Panc1 (cell line): ENCODE results near the gene LIPC. TPM values are rescaled to one million over a fixed set of nuclear protein-coding genes. Genes with fewer than 3 reads are reported as not detected.

Experiments used
- ATAC-seq: fragments of 200-7000 bp; cut with Tn5 transposase; 2 replicates; pipeline ENCODE4 v1.9.1; 2020; ENCODE audit warnings: mild to moderate bottlenecking, moderate library complexity
- BruUV-seq: library from RNA; stranded (reverse); fragments of 400-500 nt; replicated peaks from 2 replicates; lab custom pipeline; 2021; lab: Mats Ljungman, UMichigan
- CTCF ChIA-PET: fragments of 300-600 bp; sonication (Branson Sonifier 250); formaldehyde crosslinking; loops from one replicate; lab custom pipeline; 2022; ENCODE audit warnings: antibody characterized with exemption; lab: Charles Lee
- POLR2A ChIA-PET: fragments of 300-600 bp; sonication (Branson Sonifier 250); formaldehyde crosslinking; loops from one replicate; lab custom pipeline; 2022; ENCODE audit warnings: antibody characterized with exemption; lab: Charles Lee
- DNase-seq: peaks from one replicate; pipeline ENCODE4 v3.0.0-alpha.2; 2010; ENCODE audit warnings: low read depth, low spot score
- H3K27ac ChIP-seq: 2 replicates; pipeline ENCODE4 v1.5.1; 2011; ENCODE audit warnings: mild to moderate bottlenecking, low read length, inconsistent platforms
- H3K27me3 ChIP-seq: fragments of 200-500 bp; sonication (Bioruptor generic); 2 replicates; pipeline ENCODE4 v1.6.0; 2014; ENCODE audit warnings: low read length, inconsistent platforms; ENCODE audit not compliant: control insufficient read depth, insufficient read depth
- H3K36me3 ChIP-seq: fragments of 200-500 bp; sonication (Bioruptor generic); 2 replicates; pipeline ENCODE4 v1.5.1; 2014; ENCODE audit warnings: inconsistent platforms, mild to moderate bottlenecking, low read length, moderate library complexity; ENCODE audit not compliant: control insufficient read depth, insufficient read depth
- H3K4me1 ChIP-seq: 2 replicates; pipeline ENCODE4 v1.5.1; 2011; ENCODE audit warnings: inconsistent platforms, mild to moderate bottlenecking, low read length, moderate library complexity; ENCODE audit not compliant: control insufficient read depth, insufficient read depth
- H3K4me3 ChIP-seq, 2 experiments: 2 replicates each; pipeline ENCODE4 v1.5.1; 2011 to 2012; ENCODE audit warnings: low read depth in 2 of 2, low read length in 2 of 2, mild to moderate bottlenecking in 2 of 2, inconsistent platforms in 1 of 2, moderate library complexity in 1 of 2
- H3K9me3 ChIP-seq: fragments of 200-500 bp; sonication (Bioruptor generic); 2 replicates; pipeline ENCODE4 v1.5.1; 2014; ENCODE audit warnings: low read depth, mild to moderate bottlenecking, inconsistent platforms, low read length, moderate library complexity; ENCODE audit not compliant: control insufficient read depth, insufficient read depth
- POLR2AphosphoS5 ChIP-seq: IDR thresholded peaks from 2 replicates; pipeline ENCODE4 v1.6.1; 2012; ENCODE audit warnings: mild to moderate bottlenecking, low read depth, low read length, moderate library complexity
- REST ChIP-seq, 2 experiments: IDR thresholded peaks; 2 replicates each; pipeline ENCODE4 v1.6.1; 2011 to 2012; ENCODE audit warnings: low read depth in 2 of 2, control low read depth in 1 of 2, low read length in 1 of 2, mild to moderate bottlenecking in 1 of 2, moderate library complexity in 1 of 2; ENCODE audit not compliant: insufficient read depth in 1 of 2
- SIN3A ChIP-seq: IDR thresholded peaks from 2 replicates; pipeline ENCODE4 v1.6.1; 2012; ENCODE audit warnings: low read depth, mild to moderate bottlenecking, low read length, moderate library complexity, borderline replicate concordance; ENCODE audit not compliant: insufficient read depth
- TCF7L2 ChIP-seq: IDR thresholded peaks from 2 replicates; pipeline ENCODE4 v1.6.1; 2011; ENCODE audit warnings: mild to moderate bottlenecking, low read depth, low read length, inconsistent platforms
- in situ Hi-C: cut with HindIII; loops from 2 replicates; pipeline ENCODE4 v1.10.0; 2016; ENCODE audit warnings: low sequenced_read_pairs, low pct_unique_long_range_greater_than_20kb
- intact Hi-C: fragments of 100-400 bp; cut with micrococcal nuclease; formaldehyde crosslinking; loops from one replicate; pipeline ENCODE4 v1.10.0; 2022; ENCODE audit not compliant: unreplicated experiment
- total RNA-seq: library from RNA; stranded (reverse); gene quantifications from one replicate; pipeline ENCODE4 v1.2.1, GENCODE V29; 2021; ENCODE audit not compliant: unreplicated experiment
- TF ChIP-seq, protein P1 (sequence below): fragments of 450-650 bp; IDR thresholded peaks from 2 replicates; pipeline ENCODE4 v1.5.1; 2017; ENCODE audit warnings: mild to moderate bottlenecking

LIPC gene
- total RNA-seq, 1 experiment from 2014 or later: not detected

DNA sequence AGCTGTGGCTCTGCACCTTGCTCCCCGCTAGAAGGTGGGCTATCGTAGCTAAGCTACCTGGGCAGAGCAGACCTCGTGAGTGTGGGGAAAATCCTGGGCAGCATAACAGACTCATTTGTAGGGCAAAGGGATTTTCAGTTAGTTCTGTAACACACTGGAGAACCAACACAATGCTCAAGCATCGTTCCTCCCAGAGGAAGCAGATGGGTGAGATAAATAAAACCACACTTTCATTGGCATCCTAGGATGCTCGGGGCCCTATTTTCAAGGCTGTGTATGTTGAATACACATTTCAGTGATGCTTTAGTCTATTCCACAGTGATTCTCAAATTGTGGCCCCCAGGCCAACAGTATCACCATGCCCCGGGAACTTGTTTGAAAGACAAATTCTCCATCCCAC, 20.0 kb downstream of the LIPC start:
- no peak overlapping the region for H3K27ac ChIP-seq
- no peaks in the 10 kb centered on the region for H3K36me3 ChIP-seq
- no peak overlapping the region for H3K4me3 ChIP-seq
- BruUV-seq: no TSS peak
- no peaks in the 10 kb centered on the region for H3K9me3 ChIP-seq
- ChIA-PET POLR2A (no interaction called here), CTCF (no interaction called here)
- intact Hi-C loops (no loop called here), in situ Hi-C loops (no loop called here)
- no peaks in the 10 kb centered on the region for H3K27me3 ChIP-seq
- TF ChIP-seq POLR2AphosphoS5 (no peak), SIN3A (no peak)
- TF ChIP-seq, protein P1, sequence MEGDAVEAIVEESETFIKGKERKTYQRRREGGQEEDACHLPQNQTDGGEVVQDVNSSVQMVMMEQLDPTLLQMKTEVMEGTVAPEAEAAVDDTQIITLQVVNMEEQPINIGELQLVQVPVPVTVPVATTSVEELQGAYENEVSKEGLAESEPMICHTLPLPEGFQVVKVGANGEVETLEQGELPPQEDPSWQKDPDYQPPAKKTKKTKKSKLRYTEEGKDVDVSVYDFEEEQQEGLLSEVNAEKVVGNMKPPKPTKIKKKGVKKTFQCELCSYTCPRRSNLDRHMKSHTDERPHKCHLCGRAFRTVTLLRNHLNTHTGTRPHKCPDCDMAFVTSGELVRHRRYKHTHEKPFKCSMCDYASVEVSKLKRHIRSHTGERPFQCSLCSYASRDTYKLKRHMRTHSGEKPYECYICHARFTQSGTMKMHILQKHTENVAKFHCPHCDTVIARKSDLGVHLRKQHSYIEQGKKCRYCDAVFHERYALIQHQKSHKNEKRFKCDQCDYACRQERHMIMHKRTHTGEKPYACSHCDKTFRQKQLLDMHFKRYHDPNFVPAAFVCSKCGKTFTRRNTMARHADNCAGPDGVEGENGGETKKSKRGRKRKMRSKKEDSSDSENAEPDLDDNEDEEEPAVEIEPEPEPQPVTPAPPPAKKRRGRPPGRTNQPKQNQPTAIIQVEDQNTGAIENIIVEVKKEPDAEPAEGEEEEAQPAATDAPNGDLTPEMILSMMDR: no peak
- no peaks in the 10 kb centered on the region for H3K4me1 ChIP-seq
- DNase-seq (no peak), ATAC-seq (no peak)

- H3K9me3 ChIP-seq: no peaks in the 10 kb centered on the region
- no peak for DNase-seq
- ChIA-PET POLR2A (interaction anchor here (0.5 kb wide), 1 partner anchor 332 kb away, joined by 17 read pairs; no protein-coding TSS in a partner anchor), CTCF (no interaction called here)
- no peak overlapping the region for H3K4me3 ChIP-seq
- no peak for ATAC-seq
- H3K36me3 ChIP-seq: no peaks in the 10 kb centered on the region
- in situ Hi-C loops: no loop called here
- H3K27me3 ChIP-seq: no peaks in the 10 kb centered on the region
- TF ChIP-seq TCF7L2 (no peak), POLR2AphosphoS5 (no peak), REST (IDR thresholded peaks at IDR 0.05; ENCODE audit: insufficient read depth in 1 of 2, low read depth in 2 of 2, low read length in 1 of 2) (no peak), SIN3A (no peak)
- TF ChIP-seq, protein P1: no peak
- H3K4me1 ChIP-seq: peaks cover 2% of the 10 kb centered on the region; the same call in 1 of the 2 replicates
- H3K27ac ChIP-seq: no peak overlapping the region
- intact Hi-C loops: no loop called here
- BruUV-seq: no TSS peak
These were observed 21.0 kb downstream of the LIPC start for GRCh38 chr15:58452775-58453174.
